ENCODE data around the gene ANO6.
A peak's percentile ranks its signal among the peaks of the same experiment; 100 is the strongest.

Gene ANO6

GRCh38 chr12:45216983-45217485 lies 1.1 kb downstream of the ANO6 start:
- in situ Hi-C loops (cut with HindIII; ENCODE audit: low sequenced_read_pairs): no loop called here
- peak overlapping the region; percentile 91 for H3K4me3 ChIP-seq (ENCODE audit: low read depth, low read length)

GRCh38 chr12:45217846-45218245 lies 2.0 kb downstream of the ANO6 start:
- TF ChIP-seq CTCF (IDR thresholded peaks at IDR 0.05; ENCODE audit: low read depth, low read length): no peak
- peak; percentile 33 for DNase-seq (ENCODE audit: low read depth, low spot score)
- in situ Hi-C loops (cut with HindIII; ENCODE audit: low sequenced_read_pairs): no loop called here
- peak overlapping the region; percentile 91 for H3K4me3 ChIP-seq (ENCODE audit: low read depth, low read length)

More at GRCh38 chr12:45216983-45217485, 1.1 kb downstream of the ANO6 start:
- TF ChIP-seq CTCF (IDR thresholded peaks at IDR 0.05; ENCODE audit: low read depth, low read length): no peak
- DNase-seq (ENCODE audit: low read depth, low spot score): peak; percentile 36

GRCh38 chr12:45219621-45220020 lies 3.7 kb downstream of the ANO6 start:
- no peak for TF ChIP-seq CTCF (IDR thresholded peaks at IDR 0.05; ENCODE audit: low read depth, low read length)
- no peak overlapping the region for H3K4me3 ChIP-seq (ENCODE audit: low read depth, low read length)
- DNase-seq (ENCODE audit: low read depth, low spot score): no peak
- in situ Hi-C loops (cut with HindIII; ENCODE audit: low sequenced_read_pairs): no loop called here

- no peak for TF ChIP-seq CTCF (IDR thresholded peaks at IDR 0.05; ENCODE audit: low read depth, low read length)
- DNase-seq (ENCODE audit: low read depth, low spot score): no peak
- no peak overlapping the region for H3K4me3 ChIP-seq (ENCODE audit: low read depth, low read length)
- in situ Hi-C loops (cut with HindIII; ENCODE audit: low sequenced_read_pairs): no loop called here
These were observed 4.6 kb downstream of the ANO6 start for GRCh38 chr12:45220363-45220931.

- DNase-seq (ENCODE audit: low read depth, low spot score): no peak
- H3K4me3 ChIP-seq (ENCODE audit: low read depth, low read length): no peak overlapping the region
- TF ChIP-seq CTCF (IDR thresholded peaks at IDR 0.05; ENCODE audit: low read depth, low read length): no peak
- in situ Hi-C loops (cut with HindIII; ENCODE audit: low sequenced_read_pairs): no loop called here
These were observed 5.1 kb downstream of the ANO6 start for GRCh38 chr12:45220969-45221368.

GRCh38 chr12:45223868-45224267 lies 8.0 kb downstream of the ANO6 start:
- in situ Hi-C loops (cut with HindIII; ENCODE audit: low sequenced_read_pairs): no loop called here
- TF ChIP-seq CTCF (IDR thresholded peaks at IDR 0.05; ENCODE audit: low read depth, low read length): no peak

More at GRCh38 chr12:45223868-45224267, 8.0 kb downstream of the ANO6 start:
- H3K4me3 ChIP-seq (ENCODE audit: low read depth, low read length): no peak overlapping the region
- no peak for DNase-seq (ENCODE audit: low read depth, low spot score)
